HG03064 (cell line): ENCODE measurements around the gene TNRC6B.
"Not testable (repeated sequence)": the region's sequence is repeated elsewhere in the genome, so short reads cannot be mapped to it uniquely, and the experiment has no call there.

Experiments
- ATAC-seq: cut with Tn5 transposase; IDR thresholded peaks from one replicate; pipeline ENCODE4 v1.9.1; 2021; ENCODE audit warnings: low read depth; ENCODE audit not compliant: unreplicated experiment

TNRC6B gene

GRCh38 chr22:40180403-40180802 lies 2.7 kb downstream of the TNRC6B start:
- ATAC-seq: no peak

DNA sequence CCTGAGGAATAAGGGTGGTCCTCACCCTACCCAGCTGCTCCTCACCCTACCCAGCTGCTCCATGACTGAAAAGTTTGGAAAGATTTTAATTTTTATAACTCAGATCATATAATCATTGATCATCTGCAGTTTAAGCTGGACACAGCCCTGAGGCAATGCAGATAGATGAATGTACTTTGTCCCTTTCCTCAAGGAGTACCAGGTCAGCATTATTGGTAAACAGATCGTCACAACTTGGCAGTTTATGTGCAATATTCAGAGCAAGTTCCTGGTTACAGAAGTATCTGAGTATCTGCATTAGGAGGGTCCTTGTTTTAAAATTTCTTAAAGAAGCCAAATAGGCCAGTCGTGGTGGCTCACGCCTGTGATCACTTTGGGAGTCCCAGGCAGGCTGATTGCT lies 3.6 kb downstream of the TNRC6B start:
- no peak for ATAC-seq

DNA sequence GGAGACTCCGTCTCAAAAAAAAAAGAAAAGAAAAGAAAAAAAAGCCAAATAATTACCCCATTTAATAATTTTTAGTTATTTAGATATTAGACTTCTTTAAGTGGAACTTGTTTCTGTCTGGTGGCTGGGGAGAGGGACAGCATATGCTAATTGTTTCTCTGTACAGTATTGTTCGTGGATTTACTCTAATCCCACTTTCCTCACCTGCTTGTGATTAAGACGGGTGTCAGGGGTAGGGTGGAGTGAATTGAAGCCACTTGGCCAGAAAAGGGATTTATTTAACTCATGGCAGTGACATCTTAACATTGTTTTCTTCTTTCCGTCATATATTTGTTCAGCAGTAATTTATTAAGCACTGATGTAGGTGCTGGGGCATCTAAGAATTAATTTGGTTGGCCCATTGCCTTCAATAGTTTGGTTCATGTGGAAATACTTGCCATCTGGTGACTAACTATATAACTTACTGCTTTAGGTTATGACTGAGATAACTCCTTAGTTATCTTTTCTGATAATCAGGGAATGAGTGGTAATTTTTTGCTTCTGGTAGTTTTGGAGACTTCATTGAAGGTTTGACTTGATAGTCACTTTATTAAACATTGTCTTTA lies 4.6 kb downstream of the TNRC6B start:
- ATAC-seq: no peak

DNA sequence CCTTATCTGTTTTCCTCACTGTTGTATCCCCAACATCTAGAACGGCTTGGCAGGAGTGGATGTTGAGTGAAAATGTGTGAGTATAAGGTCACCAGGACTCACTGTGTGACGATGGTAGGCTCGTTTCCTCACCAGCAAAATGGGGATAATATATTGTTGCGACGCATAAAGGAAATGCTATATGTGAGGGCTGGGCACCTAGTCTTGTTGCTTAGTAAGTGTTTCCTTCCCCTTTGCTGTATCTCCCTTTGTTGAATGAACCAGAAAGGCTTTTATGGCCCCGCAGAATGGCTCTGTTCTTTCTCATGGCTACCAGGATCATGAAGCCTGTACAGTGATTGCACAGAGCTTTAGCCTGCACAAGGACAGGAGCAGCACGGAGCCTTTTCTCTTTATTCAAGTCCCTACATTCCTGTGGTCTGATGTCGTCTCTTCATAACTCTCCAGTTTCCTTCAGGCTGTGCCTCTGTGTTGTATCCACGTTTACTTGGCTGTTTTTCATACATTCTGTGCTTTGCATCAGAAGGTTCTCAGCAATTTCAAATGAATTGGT lies 5.4 kb downstream of the TNRC6B start:
- ATAC-seq: no peak

- ATAC-seq: not testable (repeated sequence)
These were observed 5.9 kb downstream of the TNRC6B start for GRCh38 chr22:40183603-40184002.

- ATAC-seq: no peak
These were observed 9.7 kb downstream of the TNRC6B start for GRCh38 chr22:40187389-40187788.

GRCh38 chr22:40189997-40190396 lies 12.3 kb downstream of the TNRC6B start:
- no peak for ATAC-seq

- no peak for ATAC-seq
These were observed 12.8 kb downstream of the TNRC6B start for GRCh38 chr22:40190501-40190900.

GRCh38 chr22:40193429-40194421 lies 16.0 kb downstream of the TNRC6B start:
- ATAC-seq: no peak

DNA sequence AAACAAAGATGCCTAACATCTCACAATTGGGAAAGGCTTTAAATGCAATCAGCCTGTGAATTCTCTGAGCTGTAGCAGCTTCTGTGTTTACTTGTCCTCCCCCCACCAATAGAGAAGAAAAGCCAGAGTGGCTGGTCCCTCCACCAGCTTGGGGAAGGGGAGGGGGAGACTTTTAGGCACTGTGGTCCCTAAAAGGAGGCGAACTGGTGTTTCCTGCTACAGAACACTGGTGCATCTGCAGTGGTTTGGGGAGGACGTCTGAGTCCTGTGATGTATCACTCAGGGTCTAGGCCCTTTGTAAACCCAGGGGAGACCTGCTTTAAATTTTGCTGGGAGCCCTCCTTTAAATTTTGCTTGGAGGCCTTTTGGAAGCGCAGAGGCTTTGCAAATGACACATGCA lies 16.9 kb downstream of the TNRC6B start:
- no peak for ATAC-seq

- no peak for ATAC-seq
These were observed 19.1 kb downstream of the TNRC6B start for GRCh38 chr22:40196628-40197360.

- ATAC-seq: not testable (repeated sequence)
These were observed 19.7 kb downstream of the TNRC6B start for GRCh38 chr22:40197421-40197820.

- no peak for ATAC-seq
These were observed 21.0 kb downstream of the TNRC6B start for GRCh38 chr22:40198733-40199132.

- ATAC-seq: no peak
These were observed 21.5 kb downstream of the TNRC6B start for GRCh38 chr22:40199223-40199622.

- no peak for ATAC-seq
These were observed 22.1 kb downstream of the TNRC6B start for GRCh38 chr22:40199852-40200251.

DNA sequence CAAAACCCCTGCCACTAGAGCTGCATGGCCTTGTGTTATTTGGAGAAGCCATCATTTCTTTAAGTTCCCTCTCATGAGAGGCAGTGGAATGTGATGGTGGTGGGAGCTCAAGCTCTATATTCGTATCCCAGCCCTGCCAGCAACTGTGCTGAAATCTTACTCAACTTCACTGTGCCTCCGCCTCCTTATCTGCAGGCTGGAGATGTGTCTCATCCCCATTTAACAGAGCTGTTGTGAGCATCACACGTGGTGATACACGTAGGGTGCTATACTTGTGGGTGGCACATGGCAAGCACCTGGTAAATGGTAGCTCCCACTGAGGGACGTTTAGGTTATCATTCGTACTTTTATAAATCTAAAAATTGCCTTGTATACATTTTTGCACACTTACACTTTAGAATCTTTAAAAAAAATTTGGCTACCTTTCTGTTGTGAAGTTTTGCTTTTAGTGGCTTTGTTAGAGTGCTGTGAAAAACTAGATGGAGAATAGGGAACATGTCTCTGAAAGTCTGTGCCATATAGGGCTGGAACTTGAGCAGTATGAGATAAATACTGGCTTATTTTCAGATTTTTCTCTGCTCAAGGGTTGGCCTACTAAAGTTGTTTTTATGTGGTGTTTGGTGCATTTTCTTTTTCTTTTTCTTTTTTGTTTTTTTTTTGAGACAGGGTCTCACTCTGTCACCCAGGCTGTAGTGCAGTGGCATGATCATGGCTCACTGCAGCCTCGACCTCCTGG lies 23.2 kb downstream of the TNRC6B start:
- ATAC-seq: no peak

DNA sequence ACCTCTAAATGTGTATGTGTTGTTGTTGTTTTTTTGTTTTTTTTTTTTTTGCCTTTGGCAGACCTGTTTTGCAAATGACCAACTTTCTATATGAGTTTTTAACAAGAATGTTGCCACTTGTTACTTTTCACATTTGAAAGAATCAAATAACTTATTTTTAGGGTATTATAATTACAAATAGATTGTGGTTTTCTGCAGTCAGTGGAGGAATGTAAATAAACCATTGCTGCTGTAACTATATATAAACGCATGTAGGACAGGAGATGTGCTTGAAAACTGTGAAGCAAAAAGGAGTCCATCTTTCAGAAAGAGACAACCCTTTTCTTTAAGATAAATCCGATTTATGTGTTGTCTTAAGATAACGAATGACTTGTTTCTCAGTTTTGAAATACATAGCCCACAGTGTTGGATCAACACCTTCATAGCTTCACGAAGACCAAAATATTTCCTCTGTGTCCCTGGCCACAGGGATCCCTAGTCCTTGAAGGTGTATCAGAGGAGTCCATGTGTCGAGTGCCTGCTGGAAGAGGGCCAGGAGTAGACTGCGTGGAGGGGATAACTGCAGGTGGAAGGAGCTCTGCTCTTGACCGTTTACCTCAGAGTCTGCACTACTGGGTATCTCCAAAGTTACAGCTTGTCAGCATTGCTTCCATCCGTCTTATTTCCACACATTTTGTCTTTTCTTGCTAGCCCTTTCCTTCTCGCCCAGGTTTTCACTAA lies 24.7 kb downstream of the TNRC6B start:
- ATAC-seq: no peak

- no peak for ATAC-seq
These were observed 25.8 kb downstream of the TNRC6B start for GRCh38 chr22:40203572-40203971.

DNA sequence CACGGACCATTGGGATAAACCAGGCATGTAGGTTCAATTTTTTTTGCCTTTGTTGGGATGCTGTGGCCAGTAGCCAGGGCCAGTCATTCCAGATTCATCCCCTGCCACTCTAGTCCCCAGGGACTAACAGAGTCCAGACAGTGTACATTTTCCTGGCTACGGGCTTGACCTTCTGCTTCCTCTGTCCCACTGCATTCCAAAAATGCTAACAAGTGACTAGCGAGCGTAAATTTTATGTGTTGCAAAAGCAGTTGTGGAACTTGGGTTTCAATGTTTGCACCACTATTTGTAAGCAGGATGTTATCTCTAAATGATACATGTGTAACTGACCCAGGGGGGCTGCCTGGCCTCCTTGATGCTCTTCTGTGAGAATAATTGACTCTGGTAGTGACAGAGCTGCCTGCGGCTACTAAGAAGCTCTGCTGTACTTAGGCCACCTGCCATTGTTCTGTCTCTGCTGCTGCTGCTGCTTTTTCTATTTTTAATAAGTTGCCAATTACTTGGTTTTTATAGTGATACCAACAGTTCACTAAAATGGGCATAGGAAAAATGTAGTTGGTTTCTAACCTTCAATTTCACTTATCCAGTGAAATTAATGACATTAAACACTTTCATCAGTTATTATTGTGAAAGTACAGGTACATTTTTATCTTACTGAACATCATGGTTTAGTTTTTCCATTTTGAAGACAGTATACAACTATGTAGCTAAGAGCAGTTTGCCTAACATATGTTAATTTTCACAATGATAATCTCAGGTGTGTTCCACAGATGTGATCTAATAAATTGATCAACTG lies 26.8 kb downstream of the TNRC6B start:
- ATAC-seq: no peak
